Fibroblast of lung (primary cell): ENCODE results near the gene KIAA1755. TPM values are rescaled to one million over a fixed set of nuclear protein-coding genes. Genes with fewer than 3 reads are reported as not detected.
"Not testable (repeated sequence)": the region's sequence is repeated elsewhere in the genome, so short reads cannot be mapped to it uniquely, and the experiment has no call there.

ENCODE experiments used
- DNase-seq, 2 donors: peaks; one replicate each; pipeline versions ENCODE4 v3.0.0 to v3.0.0-alpha.2; 2010; ENCODE audit warnings: low read depth in 2 of 2
- H2AFZ ChIP-seq: 2 replicates; pipeline ENCODE4 v1.5.1; 2012; ENCODE audit warnings: low read length, control low read depth, inconsistent platforms
- H3K27ac ChIP-seq: 2 replicates; pipeline ENCODE4 v1.5.1; 2011; ENCODE audit warnings: low read length, control low read depth; ENCODE audit not compliant: insufficient read depth
- H3K27me3 ChIP-seq: 2 replicates; pipeline ENCODE4 v1.5.1; 2011; ENCODE audit warnings: mild to moderate bottlenecking, low read length; ENCODE audit not compliant: control insufficient read depth, insufficient read depth
- H3K36me3 ChIP-seq: 2 replicates; pipeline ENCODE4 v1.5.1; 2011; ENCODE audit warnings: low read length; ENCODE audit not compliant: control insufficient read depth, insufficient read depth
- H3K4me1 ChIP-seq: 2 replicates; pipeline ENCODE4 v1.5.1; 2011; ENCODE audit warnings: low read length; ENCODE audit not compliant: control insufficient read depth, insufficient read depth; ENCODE audit errors: extremely low read depth
- H3K4me2 ChIP-seq: 2 replicates; pipeline ENCODE4 v1.5.1; 2011; ENCODE audit warnings: low read length, control low read depth; ENCODE audit not compliant: insufficient read depth; ENCODE audit errors: extremely low read depth
- H3K4me3 ChIP-seq, 4 experiments: fragments of 200-600 bp in 1 of 4; sonication (generic) in 1 of 4; replicated peaks in 1 of 4; 2 replicates each; pipeline ENCODE4 v1.5.1; 2011 to 2016; ENCODE audit warnings: low read length in 4 of 4, low read depth in 3 of 4, mild to moderate bottlenecking in 3 of 4, control low read depth in 2 of 4, inconsistent platforms in 1 of 4, mixed read lengths in 1 of 4; ENCODE audit not compliant: insufficient read depth in 1 of 4; ENCODE audit errors: control extremely low read depth in 1 of 4
- H3K79me2 ChIP-seq: 2 replicates; pipeline ENCODE4 v1.5.1; 2012; ENCODE audit warnings: mild to moderate bottlenecking, low read length, inconsistent platforms; ENCODE audit not compliant: control insufficient read depth, insufficient read depth
- H3K9ac ChIP-seq: 2 replicates; pipeline ENCODE4 v1.5.1; 2011; ENCODE audit warnings: mild to moderate bottlenecking, low read length, control low read depth; ENCODE audit not compliant: insufficient read depth
- H3K9me3 ChIP-seq: 2 replicates; pipeline ENCODE4 v1.5.1; 2012; ENCODE audit warnings: low read depth, low read length; ENCODE audit not compliant: control insufficient read depth, insufficient read depth
- H4K20me1 ChIP-seq: 2 replicates; pipeline ENCODE4 v1.5.1; 2011; ENCODE audit warnings: low read length; ENCODE audit not compliant: control insufficient read depth, insufficient read depth; ENCODE audit errors: extremely low read depth
- CTCF ChIP-seq, 2 donors: IDR thresholded peaks in 1 of 2; conservative IDR thresholded peaks in 1 of 2; 1 replicate in 1 of 2; 2 replicates in 1 of 2; pipeline ENCODE4 v1.5.1; 2011 to 2012; ENCODE audit warnings: low read length in 2 of 2, control low read depth in 1 of 2, inconsistent platforms in 1 of 2, low read depth in 1 of 2, mild to moderate bottlenecking in 1 of 2
- EZH2 ChIP-seq: IDR thresholded peaks from 2 replicates; pipeline ENCODE4 v1.5.1; 2012; ENCODE audit warnings: low read length, control low read depth, mild to moderate bottlenecking; ENCODE audit errors: missing control alignments
- polyA plus RNA-seq, 2 donors: library from polyadenylated mRNA; depleted of rRNA in 1 of 2; stranded (reverse) in 1 of 2; unstranded in 1 of 2; fragments of >200 nt; gene quantifications; 2 replicates each; pipeline ENCODE4 v1.2.1, GENCODE V29; 2011 to 2012; ENCODE audit warnings: missing spikeins in 1 of 2
- total RNA-seq: library from RNA; depleted of rRNA; stranded (reverse); fragments of >200 nt; gene quantifications from 2 replicates; pipeline ENCODE4 v1.2.1, GENCODE V29; 2014

Gene KIAA1755
- total and polyA plus RNA-seq, 2 donors (not counting 1 experiment from before 2014, with no cell fraction given): 0.60 to 2.8 TPM

- Histone ChIP-seq H3K4me3 (no peak overlapping the region), H3K4me2 (no peak overlapping the region), H2AFZ (no peak overlapping the region), H3K27ac (no peak overlapping the region), H3K9ac (no peak overlapping the region), H3K9me3 (no peaks in the 10 kb centered on the region), H3K4me1 (no peaks in the 10 kb centered on the region), H3K27me3 (no peaks in the 10 kb centered on the region), H4K20me1 (no peaks in the 10 kb centered on the region), H3K79me2 (no peaks in the 10 kb centered on the region), H3K36me3 (no peaks in the 10 kb centered on the region)
- no peak for TF ChIP-seq EZH2
- TF ChIP-seq CTCF (conservative IDR thresholded peaks at IDR 0.05 in 1 of 2, IDR thresholded peaks at IDR 0.05 in 1 of 2; ENCODE audit: low read depth in 1 of 2, low read length in 2 of 2): no peak
- DNase-seq: no peak
These were observed 9.9 kb downstream of the KIAA1755 start for GRCh38 chr20:38250609-38251008.

GRCh38 chr20:38249536-38250310, 10.8 kb downstream of the KIAA1755 start:
- DNase-seq: no peak
- no peaks in the 10 kb centered on the region for H3K79me2 ChIP-seq
- no peaks in the 10 kb centered on the region for H4K20me1 ChIP-seq
- no peaks in the 10 kb centered on the region for H3K9me3 ChIP-seq
- no peaks in the 10 kb centered on the region for H3K4me1 ChIP-seq
- no peak overlapping the region for H2AFZ ChIP-seq
- no peaks in the 10 kb centered on the region for H3K36me3 ChIP-seq
- H3K27ac ChIP-seq: no peak overlapping the region
- H3K4me3 ChIP-seq: no peak overlapping the region
- H3K27me3 ChIP-seq: no peaks in the 10 kb centered on the region
- H3K9ac ChIP-seq: no peak overlapping the region
- no peak for TF ChIP-seq EZH2
- TF ChIP-seq CTCF (conservative IDR thresholded peaks at IDR 0.05 in 1 of 2, IDR thresholded peaks at IDR 0.05 in 1 of 2; ENCODE audit: low read depth in 1 of 2, low read length in 2 of 2): no peak
- H3K4me2 ChIP-seq: no peak overlapping the region

- no peaks in the 10 kb centered on the region for H3K4me1 ChIP-seq
- no peak for TF ChIP-seq EZH2
- TF ChIP-seq CTCF (conservative IDR thresholded peaks at IDR 0.05 in 1 of 2, IDR thresholded peaks at IDR 0.05 in 1 of 2; ENCODE audit: low read depth in 1 of 2, low read length in 2 of 2): no peak
- DNase-seq: no peak
- H3K9me3 ChIP-seq: no peaks in the 10 kb centered on the region
- no peak overlapping the region for H3K27ac ChIP-seq
- no peak overlapping the region for H3K4me2 ChIP-seq
- H3K4me3 ChIP-seq: no peak overlapping the region
- H3K36me3 ChIP-seq: no peaks in the 10 kb centered on the region
- no peaks in the 10 kb centered on the region for H3K27me3 ChIP-seq
- no peak overlapping the region for H2AFZ ChIP-seq
- no peaks in the 10 kb centered on the region for H3K79me2 ChIP-seq
- no peak overlapping the region for H3K9ac ChIP-seq
- H4K20me1 ChIP-seq: no peaks in the 10 kb centered on the region
These were observed 12.4 kb downstream of the KIAA1755 start for GRCh38 chr20:38248133-38248532.

- H3K27ac ChIP-seq, H3K4me2 ChIP-seq, H3K4me3 ChIP-seq, DNase-seq, H4K20me1 ChIP-seq, H3K9me3 ChIP-seq, H3K9ac ChIP-seq, H2AFZ ChIP-seq, H3K27me3 ChIP-seq, H3K79me2 ChIP-seq, H3K36me3 ChIP-seq, H3K4me1 ChIP-seq: not testable (repeated sequence)
These were observed 12.8 kb downstream of the KIAA1755 start for GRCh38 chr20:38247725-38248124.
